ENCODE results near the gene SLC9C1.
"Not testable (repeated sequence)": the region's sequence is repeated elsewhere in the genome, so short reads cannot be mapped to it uniquely, and the experiment has no call there.

The SLC9C1 gene

GRCh38 chr3:112197131-112197530 lies 96.9 kb downstream of the SLC9C1 start:
- TF ChIP-seq CTCF (IDR thresholded peaks at IDR 0.05; ENCODE audit: low read depth, low read length) = no peak
- no peak overlapping the region for H3K4me3 ChIP-seq (ENCODE audit: low read depth, low read length)

DNA sequence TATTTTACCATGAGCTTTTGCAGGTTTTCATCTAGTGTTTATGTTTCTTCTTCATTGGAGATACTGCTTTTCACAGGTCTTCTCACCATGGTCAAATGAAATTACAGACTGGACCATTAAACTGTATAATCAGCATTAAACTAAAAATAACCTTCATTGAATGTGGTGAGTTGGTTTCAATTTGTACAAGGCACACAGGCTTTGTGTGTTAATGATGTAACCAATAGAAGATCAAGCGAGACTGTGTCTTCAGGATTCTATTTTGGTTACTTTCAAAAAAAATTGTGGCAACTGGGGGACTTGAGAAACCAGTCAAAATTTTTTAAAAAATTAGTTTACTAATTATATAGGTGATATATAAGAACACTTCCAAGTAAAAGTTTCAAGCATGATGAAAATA lies 106.7 kb downstream of the SLC9C1 start:
- TF ChIP-seq CTCF (IDR thresholded peaks at IDR 0.05; ENCODE audit: low read depth, low read length) = no peak
- H3K4me3 ChIP-seq (ENCODE audit: low read depth, low read length) = no peak overlapping the region

DNA sequence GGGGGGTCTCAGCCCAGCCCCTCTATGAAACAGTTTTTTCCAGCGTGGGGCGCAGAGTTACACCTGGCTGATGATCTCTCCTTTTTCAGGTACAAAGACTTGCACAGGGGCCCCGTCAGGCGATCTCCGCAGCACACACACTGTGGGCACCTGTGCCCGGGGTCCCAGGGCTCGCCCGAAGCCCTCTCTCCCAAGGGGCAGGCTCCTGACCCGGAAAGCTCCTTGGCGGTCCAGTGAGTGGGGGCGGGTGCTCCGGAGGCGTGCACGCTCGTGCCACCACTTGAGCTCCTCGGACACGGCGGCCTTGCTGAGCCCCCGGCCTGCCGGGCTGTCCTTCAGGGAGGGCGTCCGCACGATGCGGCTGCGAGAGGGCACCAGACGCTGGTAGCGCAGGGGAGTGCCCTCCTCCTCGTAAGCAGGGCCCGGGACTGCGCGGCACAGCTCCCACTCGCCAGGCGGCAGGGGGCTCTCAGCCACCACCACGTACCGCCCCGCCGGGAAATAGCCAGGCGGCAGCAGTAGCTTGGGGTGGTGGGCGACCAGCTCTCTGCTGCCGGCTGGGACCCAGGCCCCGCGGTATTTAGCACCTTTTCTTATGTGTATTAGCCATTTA lies 108.5 kb downstream of the SLC9C1 start:
- H3K4me3 ChIP-seq (ENCODE audit: low read depth, low read length) = not testable (repeated sequence)

- no peak for TF ChIP-seq CTCF (IDR thresholded peaks at IDR 0.05; ENCODE audit: low read depth, low read length)
- H3K4me3 ChIP-seq (ENCODE audit: low read depth, low read length) = no peak overlapping the region
These were observed 118.4 kb downstream of the SLC9C1 start for GRCh38 chr3:112175646-112176045.

DNA sequence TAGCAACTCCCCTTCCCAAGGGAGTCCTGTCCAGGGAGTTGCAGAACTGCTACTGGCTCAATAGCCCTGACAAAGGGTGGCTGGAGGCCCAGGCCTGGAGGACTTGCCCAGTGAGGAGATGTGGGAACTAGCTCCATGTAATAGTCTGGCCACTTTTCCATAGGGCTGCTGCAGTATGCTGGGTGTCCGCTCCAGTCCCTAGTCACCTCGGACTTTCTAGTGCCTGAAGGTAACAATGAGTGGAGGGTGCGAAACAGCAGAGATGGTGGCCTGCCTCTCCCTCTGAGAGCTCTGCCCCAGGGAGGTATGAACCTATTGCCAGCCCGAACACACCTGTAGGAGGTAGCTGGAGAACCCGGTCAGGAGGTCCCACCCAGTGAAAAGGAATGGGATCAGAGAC lies 119.0 kb downstream of the SLC9C1 start:
- TF ChIP-seq CTCF (IDR thresholded peaks at IDR 0.05; ENCODE audit: low read depth, low read length) = no peak

DNA sequence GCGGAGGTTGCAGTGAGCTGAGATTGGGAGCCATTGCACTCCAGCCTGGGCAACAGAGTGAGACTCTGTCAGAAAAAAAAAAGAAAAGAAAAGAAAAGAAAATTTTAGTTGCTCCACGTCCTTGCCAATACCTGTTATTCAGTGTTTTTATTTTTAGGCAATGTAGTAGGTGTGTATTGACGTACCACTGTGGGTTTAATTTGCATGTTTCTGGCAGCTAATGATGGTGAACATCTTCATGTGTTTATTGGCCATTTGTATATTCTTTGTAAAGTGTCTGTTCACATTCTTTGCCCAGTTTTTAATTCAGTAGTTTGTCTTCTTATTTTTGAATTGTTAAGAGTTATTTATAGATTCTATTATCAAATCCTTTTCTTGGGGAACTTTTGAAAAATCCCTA lies 122.9 kb downstream of the SLC9C1 start:
- H3K4me3 ChIP-seq (ENCODE audit: low read depth, low read length) = no peak overlapping the region
- TF ChIP-seq CTCF (IDR thresholded peaks at IDR 0.05; ENCODE audit: low read depth, low read length) = no peak

More for the DNA sequence above, 119.0 kb downstream of the SLC9C1 start:
- no peak overlapping the region for H3K4me3 ChIP-seq (ENCODE audit: low read depth, low read length)

GRCh38 chr3:112170046-112170445 lies 124.0 kb downstream of the SLC9C1 start:
- no peak for TF ChIP-seq CTCF (IDR thresholded peaks at IDR 0.05; ENCODE audit: low read depth, low read length)
- no peak overlapping the region for H3K4me3 ChIP-seq (ENCODE audit: low read depth, low read length)

- TF ChIP-seq CTCF (IDR thresholded peaks at IDR 0.05; ENCODE audit: low read depth, low read length) = no peak
- H3K4me3 ChIP-seq (ENCODE audit: low read depth, low read length) = no peak overlapping the region
These were observed 126.3 kb downstream of the SLC9C1 start for GRCh38 chr3:112167758-112168157.

All from WI38 (cell line).